Peyer's patch (tissue), 4 donors: Measurements from ENCODE around the gene DTX3L.

Experiments
- POLR2A ChIP-seq, 2 donors: fragments of 450-650 bp; IDR thresholded peaks; one replicate each; pipeline ENCODE4 v1.5.1; 2017; ENCODE audit warnings: antibody characterized with exemption in 2 of 2, mild to moderate bottlenecking in 2 of 2, moderate library complexity in 2 of 2
- TF ChIP-seq, protein P1 (sequence below), 6 experiments: fragments of 450-650 bp in 4 of 6; fragments of 200-600 bp in 2 of 6; sonication (generic) in 1 of 6; IDR thresholded peaks; one replicate each; pipeline ENCODE4 v1.5.1; 2017 to 2019; ENCODE audit warnings: antibody characterized with exemption in 6 of 6, mild to moderate bottlenecking in 3 of 6, moderate library complexity in 1 of 6

DNA sequence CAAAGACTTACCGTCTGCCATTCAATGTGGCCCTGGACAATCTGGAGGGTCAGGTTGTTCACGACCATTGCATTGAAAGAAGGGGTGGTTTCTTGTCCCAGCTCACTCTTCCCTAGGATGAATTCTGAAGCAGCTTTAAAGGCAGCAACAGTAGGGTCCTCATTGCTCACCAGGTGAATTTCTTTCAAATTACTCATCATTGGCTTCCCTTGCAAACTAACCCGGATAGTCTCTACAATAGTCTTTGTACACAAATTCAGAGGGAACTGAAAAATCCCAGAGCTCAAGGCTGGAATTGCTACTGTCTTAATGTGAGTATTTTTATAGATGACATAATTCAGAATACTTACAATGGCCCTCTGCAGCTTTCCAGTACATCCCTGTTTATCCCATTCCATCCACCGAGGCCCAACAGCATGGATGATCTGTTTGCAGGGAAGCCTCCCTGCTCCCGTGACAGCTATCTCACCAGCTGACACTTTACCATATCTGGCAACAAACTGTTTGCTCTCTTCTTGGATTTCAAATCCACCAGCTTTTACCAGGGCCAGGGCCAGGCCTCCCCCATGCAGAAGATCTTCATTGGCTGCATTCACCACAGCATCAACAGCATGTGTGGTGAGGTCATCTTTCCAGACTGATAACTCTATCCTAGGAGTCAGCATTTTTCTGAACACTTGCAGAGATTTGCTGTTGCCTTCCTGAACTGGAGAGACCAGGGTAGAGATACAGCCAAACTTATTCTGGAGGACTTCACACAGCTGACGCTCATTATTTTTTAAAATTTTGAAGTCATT lies 8.7 kb upstream of the DTX3L start:
- TF ChIP-seq, protein P1, sequence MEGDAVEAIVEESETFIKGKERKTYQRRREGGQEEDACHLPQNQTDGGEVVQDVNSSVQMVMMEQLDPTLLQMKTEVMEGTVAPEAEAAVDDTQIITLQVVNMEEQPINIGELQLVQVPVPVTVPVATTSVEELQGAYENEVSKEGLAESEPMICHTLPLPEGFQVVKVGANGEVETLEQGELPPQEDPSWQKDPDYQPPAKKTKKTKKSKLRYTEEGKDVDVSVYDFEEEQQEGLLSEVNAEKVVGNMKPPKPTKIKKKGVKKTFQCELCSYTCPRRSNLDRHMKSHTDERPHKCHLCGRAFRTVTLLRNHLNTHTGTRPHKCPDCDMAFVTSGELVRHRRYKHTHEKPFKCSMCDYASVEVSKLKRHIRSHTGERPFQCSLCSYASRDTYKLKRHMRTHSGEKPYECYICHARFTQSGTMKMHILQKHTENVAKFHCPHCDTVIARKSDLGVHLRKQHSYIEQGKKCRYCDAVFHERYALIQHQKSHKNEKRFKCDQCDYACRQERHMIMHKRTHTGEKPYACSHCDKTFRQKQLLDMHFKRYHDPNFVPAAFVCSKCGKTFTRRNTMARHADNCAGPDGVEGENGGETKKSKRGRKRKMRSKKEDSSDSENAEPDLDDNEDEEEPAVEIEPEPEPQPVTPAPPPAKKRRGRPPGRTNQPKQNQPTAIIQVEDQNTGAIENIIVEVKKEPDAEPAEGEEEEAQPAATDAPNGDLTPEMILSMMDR (IDR thresholded peaks at IDR 0.05), result no peak
- TF ChIP-seq POLR2A (IDR thresholded peaks at IDR 0.05), result no peak
